ENCODE data around the gene IMPG2.

Gene IMPG2

DNA sequence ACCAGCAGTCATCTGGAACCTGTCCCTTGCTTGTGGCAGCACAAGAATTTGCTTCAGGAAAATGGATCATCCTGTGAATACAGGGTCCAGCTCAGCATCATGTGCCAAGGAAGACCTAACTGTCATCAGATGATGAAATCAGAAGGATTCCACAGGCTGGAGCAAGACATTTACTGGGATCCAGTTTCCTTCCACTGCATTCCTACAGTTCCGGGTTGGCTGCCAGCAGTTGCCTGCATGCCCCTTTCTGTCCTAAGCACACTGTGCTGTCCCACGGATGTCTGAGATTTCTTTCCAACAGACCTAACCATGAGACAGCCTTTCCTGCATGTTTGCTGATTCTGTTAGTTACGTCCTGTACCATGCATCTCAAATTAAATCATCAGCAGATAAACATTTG, 140.7 kb downstream of the IMPG2 start:
- no peak for DNase-seq

DNA sequence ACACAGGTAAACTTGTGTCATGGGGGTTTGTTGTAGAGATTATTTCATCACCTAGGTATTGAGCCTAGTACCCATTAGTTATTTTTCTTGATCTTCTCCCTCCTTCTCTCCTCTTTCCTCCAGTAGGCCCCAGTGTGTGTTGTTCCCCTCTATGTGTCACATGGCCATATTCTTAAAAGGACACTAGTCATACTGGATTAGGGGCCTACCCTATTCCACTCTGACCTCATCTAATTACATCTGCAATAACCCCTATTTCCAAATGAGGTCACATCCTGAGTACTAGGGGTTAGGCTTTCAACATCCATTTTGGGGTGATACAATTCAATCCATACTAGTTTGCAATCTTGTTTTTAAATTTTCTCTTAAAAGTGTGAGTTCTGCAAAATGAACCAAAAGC, 142.8 kb downstream of the IMPG2 start:
- no peak for DNase-seq

All from RPMI8226 (cell line).